Globus pallidus (tissue), 1 donor: ENCODE measurements around the gene KNDC1.
"Not testable (repeated sequence)": the region's sequence is repeated elsewhere in the genome, so short reads cannot be mapped to it uniquely, and the experiment has no call there.

Experiments
- DNase-seq: peaks from one replicate; pipeline ENCODE4 v3.0.0-alpha.2; 2015; ENCODE audit warnings: low spot score

The KNDC1 gene

GRCh38 chr10:133259602-133259989, 99.6 kb downstream of the KNDC1 start:
- DNase-seq = no peak

GRCh38 chr10:133260895-133261725, 101.1 kb downstream of the KNDC1 start:
- DNase-seq = peak; percentile 48

DNA sequence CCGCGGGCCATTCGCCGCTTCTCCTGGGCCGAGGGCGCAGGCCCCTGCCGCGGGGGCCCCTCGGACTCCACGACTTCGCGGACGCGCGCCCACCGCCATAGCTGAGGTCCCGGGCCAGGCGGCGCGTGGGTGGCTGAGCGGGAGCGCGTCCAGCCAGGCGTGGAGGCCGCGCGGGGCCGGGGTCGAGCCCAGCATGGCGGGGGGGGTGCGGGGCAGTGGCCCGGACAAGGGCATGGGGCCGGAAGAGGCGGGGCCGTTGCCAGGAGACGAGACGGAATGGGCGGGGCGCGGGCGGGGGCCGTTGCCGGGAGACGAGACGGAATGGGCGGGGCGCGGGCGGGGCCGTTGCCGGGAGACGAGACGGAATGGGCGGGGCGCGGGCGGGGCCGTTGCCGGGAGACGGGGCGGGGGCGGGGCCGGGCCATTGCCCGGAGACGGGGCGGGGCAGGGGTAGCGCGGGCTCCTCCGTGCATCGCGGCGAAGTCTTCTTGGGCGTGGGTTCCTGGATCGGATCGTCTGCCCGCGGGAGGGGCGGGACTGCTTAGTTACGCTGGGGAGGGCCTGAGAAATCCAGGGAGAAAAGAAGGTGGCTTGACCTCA, 101.8 kb downstream of the KNDC1 start:
- DNase-seq = peak; percentile 76

GRCh38 chr10:133262696-133263095, 102.7 kb downstream of the KNDC1 start:
- no peak for DNase-seq

- no peak for DNase-seq
Measured at GRCh38 chr10:133263674-133264073, 103.7 kb downstream of the KNDC1 start.

GRCh38 chr10:133264461-133264860, 104.4 kb downstream of the KNDC1 start:
- DNase-seq = no peak

- DNase-seq = not testable (repeated sequence)
Measured at GRCh38 chr10:133265052-133265451, 105.0 kb downstream of the KNDC1 start.

DNA sequence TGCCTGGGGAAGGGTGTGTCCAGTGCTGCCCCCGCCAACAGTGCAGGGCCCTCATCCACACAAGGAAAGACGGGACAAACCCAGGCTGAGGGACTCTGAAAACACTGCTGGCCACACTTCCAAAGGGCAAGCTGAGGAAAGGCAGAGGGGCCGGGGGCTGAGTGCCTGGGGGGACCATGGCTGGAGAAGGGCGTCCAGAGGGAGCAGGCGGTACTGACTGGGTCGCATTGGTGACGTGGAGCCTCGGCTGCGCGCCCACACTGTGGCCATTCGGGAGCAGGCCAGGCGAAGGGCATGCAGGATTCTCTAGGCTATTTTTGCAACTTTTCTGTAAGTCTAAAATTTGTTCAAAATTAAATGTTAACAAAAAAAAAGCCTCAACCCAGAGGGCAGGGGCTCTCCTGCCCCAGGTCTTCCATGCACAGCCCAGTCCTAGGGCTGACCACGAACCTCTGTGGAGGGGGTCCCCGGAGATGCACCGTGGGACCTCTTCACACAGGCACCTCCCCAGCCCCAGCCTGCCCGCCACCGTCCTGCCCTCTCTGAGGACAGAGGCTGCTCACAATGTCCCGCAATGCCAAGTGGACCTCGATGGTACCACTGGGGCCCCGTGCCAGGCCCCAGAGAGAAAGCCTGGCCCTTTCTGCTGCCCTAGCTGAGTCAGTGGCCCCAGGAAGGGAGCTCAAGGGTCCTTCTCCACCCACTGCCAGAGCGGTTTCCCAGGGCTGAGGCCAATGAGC, 106.2 kb downstream of the KNDC1 start:
- DNase-seq = no peak

DNA sequence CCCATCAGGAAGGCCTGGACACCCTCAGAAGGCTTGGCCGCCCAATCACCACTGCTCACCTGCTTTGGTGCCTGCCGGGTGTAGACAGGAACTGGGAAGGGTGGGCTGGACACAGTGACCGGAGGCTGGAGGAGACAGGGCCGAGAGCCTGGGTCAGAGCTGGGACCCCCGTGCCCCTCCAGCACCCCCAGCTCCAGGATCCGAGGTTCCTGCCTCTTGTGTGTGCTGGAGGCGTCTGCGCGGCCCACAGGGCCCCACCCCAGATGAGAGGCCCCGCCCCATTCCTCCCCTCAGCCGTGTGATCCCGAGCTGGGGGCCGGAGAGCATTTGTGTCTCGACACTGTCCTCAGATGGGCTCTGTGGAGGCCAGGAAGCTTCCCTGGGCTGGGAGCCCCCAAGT, 107.3 kb downstream of the KNDC1 start:
- DNase-seq = no peak

GRCh38 chr10:133267829-133268228, 107.8 kb downstream of the KNDC1 start:
- DNase-seq = no peak

GRCh38 chr10:133268532-133268931, 108.5 kb downstream of the KNDC1 start:
- DNase-seq = no peak

DNA sequence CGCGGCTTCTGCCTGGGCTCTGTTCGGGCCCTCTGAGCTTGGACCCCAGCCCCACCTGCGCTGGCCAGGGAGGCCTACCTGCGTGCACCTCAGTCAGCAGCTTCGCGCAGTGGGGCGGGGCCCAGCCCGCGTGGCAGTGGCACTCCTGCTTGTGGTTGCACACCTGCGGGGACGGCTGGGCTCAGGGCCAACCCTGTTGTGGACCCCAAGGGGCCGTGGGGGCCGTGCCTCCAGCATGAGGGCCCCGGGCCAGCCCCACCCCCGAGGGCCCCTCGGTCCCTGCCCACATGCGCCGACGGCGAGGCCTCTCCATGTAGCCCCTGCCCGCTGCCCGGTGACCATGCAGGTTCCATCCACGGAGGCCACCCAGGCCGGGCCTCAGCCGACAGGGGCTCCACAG, 109.3 kb downstream of the KNDC1 start:
- DNase-seq = no peak

- DNase-seq = no peak
Measured at GRCh38 chr10:133270204-133270603, 110.2 kb downstream of the KNDC1 start.

GRCh38 chr10:133270773-133271297, 110.8 kb downstream of the KNDC1 start:
- no peak for DNase-seq

DNA sequence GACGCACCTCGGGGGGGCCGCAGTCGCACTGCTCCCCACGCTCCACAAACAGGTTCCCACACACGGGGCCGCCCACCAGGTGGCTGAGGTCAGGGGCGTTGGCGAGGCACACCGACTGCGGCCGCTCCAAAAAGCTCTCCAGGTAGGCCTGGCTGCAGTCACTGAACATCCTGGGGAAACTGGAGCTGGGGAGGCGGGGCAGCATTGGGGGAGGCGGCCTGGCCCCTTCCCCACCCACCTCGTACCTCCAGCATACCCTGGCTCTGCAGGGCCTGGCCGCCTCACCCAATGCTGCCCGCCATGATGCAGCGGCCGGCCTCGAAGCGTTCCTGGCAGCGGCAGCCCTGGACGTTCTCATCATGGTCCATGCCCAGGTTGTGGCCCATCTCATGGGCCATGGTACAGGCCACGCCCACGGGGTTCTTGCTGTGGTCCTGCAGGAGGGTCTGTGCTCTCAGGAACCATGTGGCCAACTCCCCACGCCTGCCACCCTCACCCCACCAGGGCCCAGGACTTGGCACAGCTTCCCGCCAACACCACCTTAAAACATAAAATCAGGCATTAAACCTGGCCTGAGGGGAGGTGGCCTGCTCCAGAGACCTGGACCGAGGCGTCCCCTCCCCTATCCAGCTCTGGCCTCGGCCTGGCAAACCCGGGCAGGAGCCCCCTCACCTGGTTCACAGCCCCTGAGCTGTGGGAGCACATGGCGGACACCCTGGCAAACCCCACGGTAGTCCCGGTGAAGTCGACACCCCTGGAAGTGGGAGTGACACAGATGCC, 111.7 kb downstream of the KNDC1 start:
- no peak for DNase-seq

- DNase-seq = no peak
Measured at GRCh38 chr10:133272301-133272963, 112.4 kb downstream of the KNDC1 start.

- no peak for DNase-seq
Measured at GRCh38 chr10:133272964-133273420, 113.0 kb downstream of the KNDC1 start.

DNA sequence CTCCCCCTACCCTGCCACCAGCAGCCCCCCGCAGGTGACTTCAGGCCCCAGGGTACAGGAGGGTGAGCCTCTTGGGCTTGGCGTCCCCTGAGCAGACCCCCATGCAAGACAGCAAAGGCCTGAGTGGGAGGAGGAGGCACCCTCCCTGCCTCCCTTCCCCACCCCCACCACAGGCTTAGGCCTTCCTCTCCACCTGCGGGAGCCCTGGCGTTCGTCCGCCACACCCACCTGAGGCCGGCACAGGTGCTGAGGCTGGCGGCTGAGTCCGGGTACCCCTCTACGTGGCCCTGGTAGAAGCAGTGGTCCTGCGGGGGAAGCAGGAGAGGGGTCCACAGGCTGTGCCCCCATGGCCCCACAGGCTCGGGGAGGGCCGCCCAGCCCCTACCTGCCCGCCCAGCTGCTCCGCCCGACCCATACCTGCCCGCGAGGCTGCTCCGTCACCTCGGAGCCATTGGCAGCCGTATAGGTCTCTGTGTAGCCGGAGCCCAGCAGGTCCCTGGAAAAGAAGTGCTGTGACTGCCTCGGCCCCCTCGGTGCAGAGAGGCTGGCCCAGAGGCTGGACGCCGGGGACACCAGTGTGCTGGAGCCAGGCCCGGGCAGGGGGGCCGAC, 113.6 kb downstream of the KNDC1 start:
- no peak for DNase-seq

DNA sequence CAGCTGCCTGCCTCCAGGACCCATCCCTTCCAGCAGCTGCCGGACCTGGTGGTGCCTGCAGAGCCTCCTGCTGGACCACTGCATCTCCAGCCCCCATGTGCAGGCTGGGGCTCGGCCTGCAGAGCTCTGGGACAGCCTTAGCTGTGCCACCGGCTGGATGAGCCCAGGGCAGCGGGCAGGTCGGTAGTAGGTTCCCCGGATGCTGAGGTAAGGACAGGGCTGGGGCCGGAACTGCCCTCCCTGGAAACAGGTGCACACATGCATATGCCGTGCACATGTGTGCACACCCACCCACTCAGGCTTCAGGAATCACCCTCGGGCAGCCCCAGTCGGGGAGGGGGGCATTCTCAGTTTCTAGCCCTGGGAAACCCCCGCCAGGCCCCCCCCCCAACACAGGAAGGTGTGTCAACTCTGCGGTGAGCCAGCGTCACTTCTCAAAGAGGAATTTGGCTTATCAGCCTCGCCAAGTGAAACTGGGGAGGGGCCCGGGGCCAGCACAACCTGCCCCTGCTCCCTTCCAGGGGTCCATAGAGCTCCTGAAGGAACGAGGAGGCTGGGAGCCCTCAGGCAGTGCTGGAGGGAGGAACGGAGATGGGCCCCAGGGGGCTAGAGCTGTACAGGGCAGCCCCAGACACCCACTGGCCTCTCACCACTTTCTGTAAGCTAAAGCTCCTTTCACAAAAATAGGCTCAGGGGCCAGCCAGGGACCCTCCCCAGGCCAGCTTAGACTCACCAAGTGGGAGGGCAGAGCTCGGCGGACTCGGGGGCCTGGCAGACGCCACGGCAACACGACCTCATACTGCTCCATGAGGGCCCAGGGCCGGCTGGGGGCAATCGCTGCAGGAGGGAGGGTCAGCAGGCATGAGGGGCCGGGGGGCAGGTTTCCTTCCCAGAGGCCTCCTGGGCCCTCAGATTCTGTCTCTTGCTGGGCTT, 115.0 kb downstream of the KNDC1 start:
- DNase-seq = no peak

DNA sequence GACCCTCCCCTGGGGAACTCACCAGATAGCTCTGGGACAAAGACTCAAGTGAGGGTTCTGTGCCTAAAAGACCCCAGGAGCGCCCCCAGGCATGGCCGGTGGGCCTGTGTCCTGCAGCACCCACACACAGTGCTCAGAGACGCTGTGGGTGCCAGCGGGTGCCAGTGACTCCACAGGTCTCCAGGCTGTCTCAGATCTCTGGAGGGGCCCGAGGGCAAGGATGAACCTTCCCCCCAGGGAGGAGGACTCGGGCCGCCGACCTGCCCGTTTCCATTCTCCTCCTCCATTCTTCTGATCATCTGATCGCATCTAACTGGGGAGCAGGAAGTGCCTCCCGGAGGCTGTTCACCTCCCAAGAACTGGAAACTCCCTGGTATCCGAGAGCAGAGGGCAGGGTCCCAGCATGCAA, 115.7 kb downstream of the KNDC1 start:
- no peak for DNase-seq
